ENCODE measurements around the gene THADA. TPM values are rescaled to one million over a fixed set of nuclear protein-coding genes. Genes with fewer than 3 reads are reported as not detected.

The THADA gene
- total and polyA plus RNA-seq, 2 donors (not counting 3 experiments of a cell fraction or from before 2014, with no cell fraction given) = 22.6 to 25.3 TPM

- no peak for FAIRE-seq
- H3K79me2 ChIP-seq (ENCODE audit: control insufficient read depth, insufficient read depth, low read length) = no peaks in the 10 kb centered on the region
- no peaks in the 10 kb centered on the region for H4K20me1 ChIP-seq (replicated peaks; ENCODE audit: control insufficient read depth, extremely low read depth, insufficient read depth, low read length)
- ChIA-PET POLR2A (no interaction called here), CTCF (no interaction called here)
- BruUV-seq (replicated peaks) = no TSS peak
- H3K9me3 ChIP-seq (replicated peaks; ENCODE audit: control insufficient read depth, insufficient read depth, low read length) = no peaks in the 10 kb centered on the region
- TF ChIP-seq, protein P1, sequence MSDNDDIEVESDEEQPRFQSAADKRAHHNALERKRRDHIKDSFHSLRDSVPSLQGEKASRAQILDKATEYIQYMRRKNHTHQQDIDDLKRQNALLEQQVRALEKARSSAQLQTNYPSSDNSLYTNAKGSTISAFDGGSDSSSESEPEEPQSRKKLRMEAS (IDR thresholded peaks at IDR 0.05; ENCODE audit: insufficient read depth, insufficient read length) = no peak
- TF ChIP-seq EZH2 (IDR thresholded peaks at IDR 0.05; ENCODE audit: borderline replicate concordance, low read depth, low read length, severe bottlenecking) (no peak), GATA2 (IDR thresholded peaks at IDR 0.05; ENCODE audit: insufficient read depth, insufficient read length, low read depth, low read length) (no peak), POLR2AphosphoS5 (IDR thresholded peaks at IDR 0.05; ENCODE audit: insufficient read depth, low read depth, low read length) (no peak), CTCF (IDR thresholded peaks at IDR 0.05; ENCODE audit: extremely low read depth in 1 of 2, insufficient read depth in 1 of 2, low read depth in 1 of 2, low read length in 2 of 2) (no peak), FOS (IDR thresholded peaks at IDR 0.05; ENCODE audit: borderline replicate concordance, insufficient read depth, low read length) (no peak), JUN (IDR thresholded peaks at IDR 0.05; ENCODE audit: borderline replicate concordance, insufficient read depth, insufficient read length, low read depth) (no peak), MYC (IDR thresholded peaks at IDR 0.05; ENCODE audit: low read depth, low read length) (no peak), POLR2A (IDR thresholded peaks at IDR 0.05; ENCODE audit: low read depth, low read length) (no peak)
- no peaks in the 10 kb centered on the region for H3K9me1 ChIP-seq (replicated peaks; ENCODE audit: control insufficient read depth, extremely low read depth, insufficient read depth, low read length)
- no peaks in the 10 kb centered on the region for H3K36me3 ChIP-seq (ENCODE audit: control insufficient read depth in 2 of 2, extremely low read depth in 1 of 2, insufficient read depth in 2 of 2, low read length in 2 of 2)
- no peak for DNase-seq (ENCODE audit: low read depth, low spot score)
- H3K4me2 ChIP-seq (ENCODE audit: insufficient read depth, low read length) = no peak overlapping the region
- no peak overlapping the region for H3K27ac ChIP-seq (ENCODE audit: insufficient read depth, low read depth, low read length)
- H3K27me3 ChIP-seq (ENCODE audit: control insufficient read depth in 2 of 2, insufficient read depth in 2 of 2, low read length in 2 of 2) = no peaks in the 10 kb centered on the region
- intact Hi-C loops (cut with micrococcal nuclease) = no loop called here
- no peak overlapping the region for H3K4me3 ChIP-seq (replicated peaks in 1 of 3; ENCODE audit: insufficient read depth in 1 of 3, low read depth in 1 of 3, low read length in 3 of 3)
- H2AFZ ChIP-seq (ENCODE audit: low read depth, low read length) = no peak overlapping the region
- H3K4me1 ChIP-seq (ENCODE audit: control insufficient read depth, extremely low read depth, insufficient read depth, low read length) = no peaks in the 10 kb centered on the region
- dilution Hi-C loops (cut with MboI; ENCODE audit: extremely low pct_ligation_motif_present, low sequenced_read_pairs) = no loop called here
- H3K9ac ChIP-seq (replicated peaks; ENCODE audit: extremely low read depth, insufficient read depth, low read length) = no peak overlapping the region
These were observed 397.6 kb downstream of the THADA start for GRCh38 chr2:43198263-43198662.

Data from endothelial cell of umbilical vein (primary cell).